K562 (cell line): Measurements from ENCODE around the gene TANC1. TPM values are rescaled to one million over a fixed set of nuclear protein-coding genes. Genes with fewer than 3 reads are reported as not detected.

ENCODE experiments used
- ATAC-seq: fragments of 200-7000 bp; cut with Tn5 transposase; 3 replicates; pipeline ENCODE4 v1.9.1; 2020; ENCODE audit warnings: moderate library complexity
- BruUV-seq: library from RNA; stranded (reverse); fragments of 400-500 nt; replicated peaks from 2 replicates; lab custom pipeline; 2021; lab: Mats Ljungman, UMichigan
- CTCF ChIA-PET: fragments of 300-600 bp; formaldehyde crosslinking; extraction: SDS; loops from one replicate; lab custom pipeline; 2021; ENCODE audit warnings: low intra/inter-chr PET ratio; lab: Yijun Ruan, JAX
- POLR2A ChIA-PET: fragments of 300-600, 350-650 bp; sonication (Branson Sonifier 250); formaldehyde crosslinking; extraction: SDS; loops from one replicate; lab custom pipeline; 2021; ENCODE audit warnings: antibody characterized with exemption, inconsistent platforms; lab: Yijun Ruan, JAX
- DNase-seq, 4 experiments: peaks; one replicate each; pipeline versions ENCODE4 v3.0.0 to v3.0.0-alpha.2; 2011 to 2018; ENCODE audit warnings: low spot score in 3 of 4, mixed read lengths in 3 of 4; ENCODE audit errors: extremely low read depth in 1 of 4
- FAIRE-seq: peaks from 2 replicates; lab custom pipeline; 2011; peaks lifted over from hg19 to GRCh38; lab: Jason Lieb, UNC
- H2AFZ ChIP-seq: 2 replicates; pipeline ENCODE4 v1.6.0; 2011; ENCODE audit warnings: low read depth, low read length, control low read depth, inconsistent platforms
- H3K27ac ChIP-seq: fragments of 200-600 bp; 3 replicates; pipeline ENCODE4 v1.8.0; 2011; ENCODE audit warnings: low read depth, mild to moderate bottlenecking, control low read depth, inconsistent platforms, low read length, moderate library complexity, mixed read lengths; ENCODE audit errors: extremely low read depth
- H3K27me3 ChIP-seq, 2 experiments: fragments of 300-600 bp in 1 of 2; 2 replicates in 1 of 2; 3 replicates in 1 of 2; pipeline versions ENCODE4 v1.6.0 to v1.8.0; 2011; ENCODE audit warnings: inconsistent platforms in 2 of 2, low read length in 2 of 2, mild to moderate bottlenecking in 1 of 2, mixed read lengths in 1 of 2, moderate library complexity in 1 of 2; ENCODE audit not compliant: control insufficient read depth in 2 of 2, insufficient read depth in 2 of 2
- H3K36me3 ChIP-seq: fragments of 300-600 bp; 3 replicates; pipeline ENCODE4 v1.8.0; 2011; ENCODE audit warnings: mild to moderate bottlenecking, low read length, inconsistent platforms; ENCODE audit not compliant: control insufficient read depth, insufficient read depth
- H3K4me1 ChIP-seq, 2 experiments: fragments of 200-600 bp in 1 of 2; replicated peaks in 1 of 2; 2 replicates in 1 of 2; 3 replicates in 1 of 2; pipeline versions ENCODE4 v1.5.1 to v1.8.0; 2011; ENCODE audit warnings: inconsistent platforms in 2 of 2, low read length in 2 of 2, mild to moderate bottlenecking in 1 of 2, mixed read lengths in 1 of 2, moderate library complexity in 1 of 2; ENCODE audit not compliant: control insufficient read depth in 2 of 2, insufficient read depth in 2 of 2
- H3K4me2 ChIP-seq: 2 replicates; pipeline ENCODE4 v1.6.1; 2011; ENCODE audit warnings: low read length, control low read depth, inconsistent platforms, mixed read lengths; ENCODE audit not compliant: insufficient read depth
- H3K4me3 ChIP-seq: fragments of 200-600 bp; sonication (generic), shearing (Covaris generic); 2 replicates; pipeline ENCODE4 v1.5.1; 2016; ENCODE audit warnings: control low read depth, inconsistent platforms
- H3K79me2 ChIP-seq: fragments of 200-600 bp; 3 replicates; pipeline ENCODE4 v1.8.0; 2011; ENCODE audit warnings: low read length, inconsistent platforms; ENCODE audit not compliant: control insufficient read depth, insufficient read depth
- H3K9ac ChIP-seq, 2 experiments: 2 replicates each; pipeline versions ENCODE4 v1.6.0 to v1.6.1; 2011; ENCODE audit warnings: low read depth in 2 of 2, low read length in 2 of 2, control low read depth in 1 of 2, inconsistent platforms in 1 of 2, mild to moderate bottlenecking in 1 of 2, mixed read lengths in 1 of 2; ENCODE audit not compliant: insufficient read depth in 1 of 2
- H3K9me1 ChIP-seq: one replicate; pipeline ENCODE4 v1.6.0; 2011; ENCODE audit warnings: inconsistent platforms, mild to moderate bottlenecking, low read length, moderate library complexity; ENCODE audit not compliant: control insufficient read depth, insufficient read depth
- H3K9me3 ChIP-seq: replicated peaks from 2 replicates; pipeline ENCODE4 v1.5.1; 2011; ENCODE audit warnings: low read depth, low read length, inconsistent platforms; ENCODE audit not compliant: control insufficient read depth, insufficient read depth
- H4K20me1 ChIP-seq: replicated peaks from 2 replicates; pipeline ENCODE4 v1.6.1; 2011; ENCODE audit warnings: low read length, inconsistent platforms, mixed read lengths; ENCODE audit not compliant: control insufficient read depth, insufficient read depth
- ARHGAP35 ChIP-seq: fragments of 450-650 bp; IDR thresholded peaks from 2 replicates; pipeline ENCODE4 v1.6.1; 2018; ENCODE audit not compliant: partially characterized antibody
- CBFA2T2 ChIP-seq: fragments of 450-650 bp; conservative IDR thresholded peaks from 2 replicates; pipeline ENCODE4 v1.6.1; 2017; ENCODE audit warnings: mild to moderate bottlenecking
- CBX5 ChIP-seq: IDR thresholded peaks from 2 replicates; pipeline ENCODE4 v1.6.1; 2014; ENCODE audit warnings: low read depth, borderline replicate concordance
- CEBPB ChIP-seq: fragments of 450-650 bp; IDR thresholded peaks from 2 replicates; pipeline ENCODE4 v1.6.1; 2016; ENCODE audit warnings: missing genetic modification characterization, missing compliant biosample characterization
- DIDO1 ChIP-seq: fragments of 450-650 bp; IDR thresholded peaks from 2 replicates; pipeline ENCODE4 v1.6.1; 2016; ENCODE audit warnings: low read depth, missing biosample characterization, missing genetic modification characterization
- DPF2 ChIP-seq: fragments of 450-650 bp; IDR thresholded peaks from 2 replicates; pipeline ENCODE4 v1.6.1; 2016
- GTF2E2 ChIP-seq: fragments of 200-800 bp; sonication (Bioruptor generic); IDR thresholded peaks from 2 replicates; pipeline ENCODE4 v1.6.1; 2016; ENCODE audit warnings: missing genetic modification characterization, missing compliant biosample characterization
- HNRNPUL1 ChIP-seq: fragments of 200-400 bp; formaldehyde crosslinking; IDR thresholded peaks from 2 replicates; pipeline ENCODE4 v1.6.1; 2017; ENCODE audit warnings: low read length
- LCOR ChIP-seq: sonication (generic); formaldehyde crosslinking; IDR thresholded peaks from 2 replicates; pipeline ENCODE4 v1.8.0; 2022; ENCODE audit warnings: mild to moderate bottlenecking, missing genetic modification reagents
- PTRF ChIP-seq: fragments of 450-650 bp; IDR thresholded peaks from 2 replicates; pipeline ENCODE4 v1.6.1; 2016; ENCODE audit warnings: mild to moderate bottlenecking, missing genetic modification characterization, missing compliant biosample characterization
- TEAD1 ChIP-seq, 2 experiments: fragments of 450-650 bp in 1 of 2; sonication (generic) in 1 of 2; formaldehyde crosslinking; IDR thresholded peaks; 2 replicates each; pipeline versions ENCODE4 v1.4.0 to v1.8.0; 2020 to 2022; ENCODE audit warnings: mild to moderate bottlenecking in 2 of 2, missing genetic modification reagents in 1 of 2
- ZNF436 ChIP-seq: fragments of 250-450, 450-650 bp; sonication (Bioruptor Pico); formaldehyde crosslinking; IDR thresholded peaks from 2 replicates; pipeline ENCODE4 v1.7.0; 2020; ENCODE audit warnings: mild to moderate bottlenecking
- WGBS: fragments of 100-300 bp; shearing (Covaris generic); methylation state at CpG from one replicate; pipeline ENCODE4 v1.1.6; 2016; ENCODE audit warnings: low coverage, mixed read lengths; ENCODE audit not compliant: insufficient coverage; ENCODE audit errors: missing lambda C conversion rate; 5-methylcytosine and 5-hydroxymethylcytosine counted together
- in situ Hi-C: fragments of 300-500 bp; cut with MboI; formaldehyde crosslinking; loops from 4 replicates; pipeline ENCODE4 v1.15.0; 2018; ENCODE audit warnings: inconsistent platforms, mixed read lengths
- intact Hi-C: fragments of 100-400 bp; cut with micrococcal nuclease; formaldehyde crosslinking; loops from 2 replicates; pipeline ENCODE4 v1.14.2; 2022
- polyA plus RNA-seq, 8 experiments: library from polyadenylated mRNA; depleted of rRNA in 4 of 8; stranded (reverse) in 5 of 8; unstranded in 3 of 8; fragments of >200 nt; fragmentation: Nextera tagmentation in 2 of 8; fragmentation: Illumina TruSeq in 1 of 8; extraction: Ambion mirVana in 2 of 8; extraction: Trizol in 1 of 8; gene quantifications; 2 replicates each; pipeline versions ENCODE4 v1.2.1 to v1.2.3, GENCODE V29; 2011 to 2014; ENCODE audit warnings: inconsistent platforms in 1 of 8, missing spikeins in 1 of 8
- total RNA-seq, 7 experiments: library from RNA; depleted of rRNA in 6 of 7; stranded (reverse); fragments of >200 nt in 6 of 7; fragmentation: Illumina TruSeq in 2 of 7; extraction: Trizol in 2 of 7; gene quantifications; 2 replicates each; pipeline versions ENCODE4 v1.2.1 to v1.2.3, GENCODE V29; 2011 to 2021; ENCODE audit warnings: low replicate concordance in 1 of 7
- TF ChIP-seq, protein P1 (sequence below): fragments of 250-450 bp; sonication (Bioruptor Pico); IDR thresholded peaks from 2 replicates; pipeline ENCODE4 v1.8.0; 2021; ENCODE audit warnings: moderate library complexity, mild to moderate bottlenecking, inconsistent platforms
- TF ChIP-seq, protein P2 (sequence below): fragments of 450-650 bp; IDR thresholded peaks from one replicate; pipeline ENCODE4 v1.6.1; 2018; ENCODE audit warnings: mild to moderate bottlenecking, moderate library complexity; ENCODE audit not compliant: partially characterized antibody
- TF ChIP-seq, protein P3 (sequence below): sonication (generic); formaldehyde crosslinking; IDR thresholded peaks from 2 replicates; pipeline ENCODE4 v1.8.1; 2023; ENCODE audit warnings: mild to moderate bottlenecking, missing genetic modification reagents, moderate library complexity
- TF ChIP-seq, protein P4 (sequence below): sonication (generic); formaldehyde crosslinking; IDR thresholded peaks from 2 replicates; pipeline ENCODE4 v1.8.0; 2023; ENCODE audit warnings: missing genetic modification reagents, mild to moderate bottlenecking, borderline replicate concordance

TANC1 gene
- total and polyA plus RNA-seq, 9 of the 15 experiments (the other 6 are each of a cell fraction or from before 2014, with no cell fraction given) = under 0.01 to 0.20 (median 0.07) TPM; not detected in 1

DNA sequence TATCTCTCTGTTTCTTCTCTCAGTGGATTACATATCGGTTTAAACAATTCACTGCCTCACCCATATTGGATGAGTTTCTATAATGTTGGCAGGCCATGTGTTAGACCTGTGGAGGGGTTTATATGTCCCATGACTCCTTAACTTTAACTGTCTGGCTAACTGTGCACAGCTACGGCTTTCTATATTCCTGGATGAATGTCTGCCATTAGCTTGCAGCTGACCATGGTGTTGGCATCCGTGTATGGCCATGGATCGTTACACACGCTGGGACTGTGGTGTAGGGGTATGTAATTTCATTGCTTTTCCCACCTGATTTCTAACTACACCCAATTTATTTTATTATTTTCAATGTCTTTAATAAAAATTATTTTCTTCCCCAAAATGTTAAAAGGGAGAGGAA, 3.3 kb upstream of the TANC1 start:
- H3K36me3 ChIP-seq = no peaks in the 10 kb centered on the region
- no peak overlapping the region for H3K27ac ChIP-seq
- H3K9me3 ChIP-seq = no peaks in the 10 kb centered on the region
- no peak overlapping the region for H3K9ac ChIP-seq
- WGBS = 2% methylated on average over 5 of the region's 5 CpGs
- no peaks in the 10 kb centered on the region for H4K20me1 ChIP-seq
- H3K9me1 ChIP-seq = no peaks in the 10 kb centered on the region
- FAIRE-seq (no peak), DNase-seq (no peak), ATAC-seq (no peak)
- ChIA-PET POLR2A (no interaction called here), CTCF (no interaction called here)
- intact Hi-C loops = no loop called here
- no peak overlapping the region for H3K4me2 ChIP-seq
- in situ Hi-C loops = no loop called here
- H3K4me3 ChIP-seq = no peak overlapping the region
- peaks cover 0 to 16% of the 10 kb centered on the region in 2 experiments; a peak in 2 of 5 replicates for H3K4me1 ChIP-seq
- peaks cover 21 to 29% of the 10 kb centered on the region in 2 experiments; a peak in 4 of 5 replicates for H3K27me3 ChIP-seq
- H2AFZ ChIP-seq = no peak overlapping the region
- H3K79me2 ChIP-seq = no peaks in the 10 kb centered on the region
- BruUV-seq = no TSS peak
- TF ChIP-seq HNRNPUL1 (no peak), GTF2E2 (no peak), LCOR (CRISPR knock-in tag) (no peak), DIDO1 (tag) (no peak), CBX5 (no peak), CBFA2T2 (no peak), ARHGAP35 (no peak), ZNF436 (CRISPR knock-in tag) (no peak), PTRF (no peak), CEBPB (tag) (no peak), DPF2 (no peak), TEAD1 (CRISPR knock-in tag; IDR thresholded peaks at IDR 0.05) (no peak)
- TF ChIP-seq, protein P1, sequence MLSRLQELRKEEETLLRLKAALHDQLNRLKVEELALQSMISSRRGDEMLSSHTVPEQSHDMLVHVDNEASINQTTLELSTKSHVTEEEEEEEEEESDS (CRISPR knock-in tag) = no peak
- TF ChIP-seq, protein P2, sequence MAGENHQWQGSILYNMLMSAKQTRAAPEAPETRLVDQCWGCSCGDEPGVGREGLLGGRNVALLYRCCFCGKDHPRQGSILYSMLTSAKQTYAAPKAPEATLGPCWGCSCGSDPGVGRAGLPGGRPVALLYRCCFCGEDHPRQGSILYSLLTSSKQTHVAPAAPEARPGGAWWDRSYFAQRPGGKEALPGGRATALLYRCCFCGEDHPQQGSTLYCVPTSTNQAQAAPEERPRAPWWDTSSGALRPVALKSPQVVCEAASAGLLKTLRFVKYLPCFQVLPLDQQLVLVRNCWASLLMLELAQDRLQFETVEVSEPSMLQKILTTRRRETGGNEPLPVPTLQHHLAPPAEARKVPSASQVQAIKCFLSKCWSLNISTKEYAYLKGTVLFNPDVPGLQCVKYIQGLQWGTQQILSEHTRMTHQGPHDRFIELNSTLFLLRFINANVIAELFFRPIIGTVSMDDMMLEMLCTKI = no peak
- TF ChIP-seq, protein P3, sequence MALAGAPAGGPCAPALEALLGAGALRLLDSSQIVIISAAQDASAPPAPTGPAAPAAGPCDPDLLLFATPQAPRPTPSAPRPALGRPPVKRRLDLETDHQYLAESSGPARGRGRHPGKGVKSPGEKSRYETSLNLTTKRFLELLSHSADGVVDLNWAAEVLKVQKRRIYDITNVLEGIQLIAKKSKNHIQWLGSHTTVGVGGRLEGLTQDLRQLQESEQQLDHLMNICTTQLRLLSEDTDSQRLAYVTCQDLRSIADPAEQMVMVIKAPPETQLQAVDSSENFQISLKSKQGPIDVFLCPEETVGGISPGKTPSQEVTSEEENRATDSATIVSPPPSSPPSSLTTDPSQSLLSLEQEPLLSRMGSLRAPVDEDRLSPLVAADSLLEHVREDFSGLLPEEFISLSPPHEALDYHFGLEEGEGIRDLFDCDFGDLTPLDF (CRISPR knock-in tag) = no peak
- TF ChIP-seq, protein P4, sequence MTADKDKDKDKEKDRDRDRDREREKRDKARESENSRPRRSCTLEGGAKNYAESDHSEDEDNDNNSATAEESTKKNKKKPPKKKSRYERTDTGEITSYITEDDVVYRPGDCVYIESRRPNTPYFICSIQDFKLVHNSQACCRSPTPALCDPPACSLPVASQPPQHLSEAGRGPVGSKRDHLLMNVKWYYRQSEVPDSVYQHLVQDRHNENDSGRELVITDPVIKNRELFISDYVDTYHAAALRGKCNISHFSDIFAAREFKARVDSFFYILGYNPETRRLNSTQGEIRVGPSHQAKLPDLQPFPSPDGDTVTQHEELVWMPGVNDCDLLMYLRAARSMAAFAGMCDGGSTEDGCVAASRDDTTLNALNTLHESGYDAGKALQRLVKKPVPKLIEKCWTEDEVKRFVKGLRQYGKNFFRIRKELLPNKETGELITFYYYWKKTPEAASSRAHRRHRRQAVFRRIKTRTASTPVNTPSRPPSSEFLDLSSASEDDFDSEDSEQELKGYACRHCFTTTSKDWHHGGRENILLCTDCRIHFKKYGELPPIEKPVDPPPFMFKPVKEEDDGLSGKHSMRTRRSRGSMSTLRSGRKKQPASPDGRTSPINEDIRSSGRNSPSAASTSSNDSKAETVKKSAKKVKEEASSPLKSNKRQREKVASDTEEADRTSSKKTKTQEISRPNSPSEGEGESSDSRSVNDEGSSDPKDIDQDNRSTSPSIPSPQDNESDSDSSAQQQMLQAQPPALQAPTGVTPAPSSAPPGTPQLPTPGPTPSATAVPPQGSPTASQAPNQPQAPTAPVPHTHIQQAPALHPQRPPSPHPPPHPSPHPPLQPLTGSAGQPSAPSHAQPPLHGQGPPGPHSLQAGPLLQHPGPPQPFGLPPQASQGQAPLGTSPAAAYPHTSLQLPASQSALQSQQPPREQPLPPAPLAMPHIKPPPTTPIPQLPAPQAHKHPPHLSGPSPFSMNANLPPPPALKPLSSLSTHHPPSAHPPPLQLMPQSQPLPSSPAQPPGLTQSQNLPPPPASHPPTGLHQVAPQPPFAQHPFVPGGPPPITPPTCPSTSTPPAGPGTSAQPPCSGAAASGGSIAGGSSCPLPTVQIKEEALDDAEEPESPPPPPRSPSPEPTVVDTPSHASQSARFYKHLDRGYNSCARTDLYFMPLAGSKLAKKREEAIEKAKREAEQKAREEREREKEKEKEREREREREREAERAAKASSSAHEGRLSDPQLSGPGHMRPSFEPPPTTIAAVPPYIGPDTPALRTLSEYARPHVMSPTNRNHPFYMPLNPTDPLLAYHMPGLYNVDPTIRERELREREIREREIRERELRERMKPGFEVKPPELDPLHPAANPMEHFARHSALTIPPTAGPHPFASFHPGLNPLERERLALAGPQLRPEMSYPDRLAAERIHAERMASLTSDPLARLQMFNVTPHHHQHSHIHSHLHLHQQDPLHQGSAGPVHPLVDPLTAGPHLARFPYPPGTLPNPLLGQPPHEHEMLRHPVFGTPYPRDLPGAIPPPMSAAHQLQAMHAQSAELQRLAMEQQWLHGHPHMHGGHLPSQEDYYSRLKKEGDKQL (CRISPR knock-in tag) = no peak
